Loucy (cell line): Measurements from ENCODE around the gene INTS11.

ENCODE experiments used
- H2AFZ ChIP-seq: fragments of 200-600 bp; sonication (generic); 2 replicates; pipeline ENCODE4 v1.6.0; 2016; ENCODE audit warnings: antibody characterized with exemption, mild to moderate bottlenecking, low read length, moderate library complexity
- H3F3A ChIP-seq: fragments of 200-600 bp; 2 replicates; pipeline ENCODE4 v1.6.0; 2016; ENCODE audit warnings: antibody characterized with exemption, low read depth, mild to moderate bottlenecking
- H3K27me3 ChIP-seq: fragments of 200-600 bp; sonication (generic); 2 replicates; pipeline ENCODE4 v1.6.1; 2014; ENCODE audit warnings: low read length, mild to moderate bottlenecking; ENCODE audit not compliant: insufficient read depth, poor library complexity, severe bottlenecking
- H3K36me3 ChIP-seq: fragments of 200-600 bp; sonication (generic); 2 replicates; pipeline ENCODE4 v1.6.1; 2016; ENCODE audit warnings: low read length; ENCODE audit not compliant: insufficient read depth
- H3K4me1 ChIP-seq: fragments of 200-600 bp; sonication (generic); 2 replicates; pipeline ENCODE4 v1.5.1; 2014; ENCODE audit warnings: low read length, mild to moderate bottlenecking; ENCODE audit not compliant: insufficient read depth, poor library complexity, severe bottlenecking
- H3K4me2 ChIP-seq: fragments of 200-600 bp; sonication (generic); 2 replicates; pipeline ENCODE4 v1.6.0; 2014; ENCODE audit warnings: antibody characterized with exemption, low read length, low read depth, mild to moderate bottlenecking; ENCODE audit not compliant: poor library complexity, severe bottlenecking
- H3K4me3 ChIP-seq: fragments of 200-600 bp; sonication (generic); 2 replicates; pipeline ENCODE4 v1.5.1; 2014; ENCODE audit warnings: low read length, mild to moderate bottlenecking, mixed read lengths; ENCODE audit not compliant: poor library complexity, severe bottlenecking
- H3K79me2 ChIP-seq: fragments of 200-600 bp; sonication (generic); 2 replicates; pipeline ENCODE4 v1.6.1; 2014; ENCODE audit warnings: low read length; ENCODE audit not compliant: insufficient read depth
- H3K9ac ChIP-seq: fragments of 200-600 bp; sonication (generic); 2 replicates; pipeline ENCODE4 v1.6.0; 2014; ENCODE audit warnings: mild to moderate bottlenecking, low read depth, low read length, moderate library complexity; ENCODE audit not compliant: poor library complexity, severe bottlenecking
- H3K9me2 ChIP-seq: fragments of 200-600 bp; sonication (generic); replicated peaks from 2 replicates; pipeline ENCODE4 v1.6.1; 2016; ENCODE audit warnings: low read depth, low read length, mixed read lengths
- H3K9me3 ChIP-seq: fragments of 200-600 bp; sonication (generic); 2 replicates; pipeline ENCODE4 v1.6.1; 2014; ENCODE audit warnings: mild to moderate bottlenecking, antibody characterized with exemption, low read length, low read depth; ENCODE audit not compliant: insufficient read depth
- H4K20me1 ChIP-seq: fragments of 200-600 bp; sonication (generic); 2 replicates; pipeline ENCODE4 v1.6.0; 2014; ENCODE audit warnings: antibody characterized with exemption, low read length, mild to moderate bottlenecking; ENCODE audit not compliant: insufficient read depth, poor library complexity, severe bottlenecking
- CTCF ChIP-seq: fragments of 200-600 bp; sonication (generic); conservative IDR thresholded peaks from 2 replicates; pipeline ENCODE4 v1.5.1; 2014; ENCODE audit warnings: mild to moderate bottlenecking, antibody characterized with exemption, low read length
- EZH2phosphoT487 ChIP-seq: fragments of 200-600 bp; IDR thresholded peaks from 2 replicates; pipeline ENCODE4 v1.6.1; 2018; ENCODE audit warnings: antibody characterized with exemption, mild to moderate bottlenecking, moderate library complexity, borderline replicate concordance

Gene INTS11

GRCh38 chr1:1356166-1356795, 31.8 kb upstream of the INTS11 start:
- H4K20me1 ChIP-seq = no peaks in the 10 kb centered on the region
- H2AFZ ChIP-seq = no peak overlapping the region
- H3K9me3 ChIP-seq = no peaks in the 10 kb centered on the region
- H3K4me1 ChIP-seq = no peaks in the 10 kb centered on the region
- no peak overlapping the region for H3K4me3 ChIP-seq
- TF ChIP-seq CTCF = no peak
- no peak for TF ChIP-seq EZH2phosphoT487
- H3F3A ChIP-seq = no peaks in the 10 kb centered on the region
- no peaks in the 10 kb centered on the region for H3K36me3 ChIP-seq
- H3K4me2 ChIP-seq = no peak overlapping the region
- H3K9me2 ChIP-seq = no peaks in the 10 kb centered on the region
- no peaks in the 10 kb centered on the region for H3K79me2 ChIP-seq
- no peaks in the 10 kb centered on the region for H3K27me3 ChIP-seq
- no peak overlapping the region for H3K9ac ChIP-seq

GRCh38 chr1:1355416-1355815, 31.0 kb upstream of the INTS11 start:
- H3K36me3 ChIP-seq = no peaks in the 10 kb centered on the region
- TF ChIP-seq CTCF (no peak), EZH2phosphoT487 (no peak)
- no peaks in the 10 kb centered on the region for H3K27me3 ChIP-seq
- H3K4me2 ChIP-seq = no peak overlapping the region
- no peaks in the 10 kb centered on the region for H3K79me2 ChIP-seq
- no peak overlapping the region for H2AFZ ChIP-seq
- no peaks in the 10 kb centered on the region for H3K4me1 ChIP-seq
- H3K9ac ChIP-seq = no peak overlapping the region
- no peaks in the 10 kb centered on the region for H4K20me1 ChIP-seq
- no peaks in the 10 kb centered on the region for H3F3A ChIP-seq
- no peak overlapping the region for H3K4me3 ChIP-seq
- H3K9me3 ChIP-seq = no peaks in the 10 kb centered on the region
- no peaks in the 10 kb centered on the region for H3K9me2 ChIP-seq

GRCh38 chr1:1354271-1355247, 30.1 kb upstream of the INTS11 start:
- Histone ChIP-seq H3K9me3 (no peaks in the 10 kb centered on the region), H3K4me1 (no peaks in the 10 kb centered on the region), H3K36me3 (no peaks in the 10 kb centered on the region), H3K79me2 (no peaks in the 10 kb centered on the region), H3F3A (no peaks in the 10 kb centered on the region), H3K4me3 (no peak overlapping the region), H3K27me3 (no peaks in the 10 kb centered on the region), H4K20me1 (no peaks in the 10 kb centered on the region), H3K9ac (no peak overlapping the region), H3K9me2 (no peaks in the 10 kb centered on the region), H3K4me2 (no peak overlapping the region), H2AFZ (no peak overlapping the region)
- TF ChIP-seq CTCF (no peak), EZH2phosphoT487 (no peak)
